Measurements from ENCODE around the gene ZNF594.
"Not testable (repeated sequence)": the region's sequence is repeated elsewhere in the genome, so short reads cannot be mapped to it uniquely, and the experiment has no call there.

The ZNF594 gene

DNA sequence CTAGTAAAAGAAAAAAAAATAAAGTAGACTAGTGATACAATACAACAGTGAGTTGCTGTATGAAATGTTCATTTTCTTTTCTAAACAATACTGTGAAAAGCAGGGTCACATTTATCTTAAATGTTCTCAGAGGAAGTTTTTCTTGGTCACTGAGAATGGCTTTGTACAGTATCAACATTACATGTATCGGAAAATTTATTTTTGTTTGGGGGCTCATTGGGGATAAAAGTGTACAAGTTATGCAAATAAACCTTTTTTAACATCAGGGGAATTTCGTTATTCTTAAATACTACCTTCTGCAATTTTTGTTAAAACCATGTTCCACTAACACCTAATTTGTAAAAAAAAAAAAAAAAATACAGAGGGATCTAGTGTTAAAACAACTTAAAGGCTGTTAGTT, 8.7 kb upstream of the ZNF594 start:
- no peak for DNase-seq

DNA sequence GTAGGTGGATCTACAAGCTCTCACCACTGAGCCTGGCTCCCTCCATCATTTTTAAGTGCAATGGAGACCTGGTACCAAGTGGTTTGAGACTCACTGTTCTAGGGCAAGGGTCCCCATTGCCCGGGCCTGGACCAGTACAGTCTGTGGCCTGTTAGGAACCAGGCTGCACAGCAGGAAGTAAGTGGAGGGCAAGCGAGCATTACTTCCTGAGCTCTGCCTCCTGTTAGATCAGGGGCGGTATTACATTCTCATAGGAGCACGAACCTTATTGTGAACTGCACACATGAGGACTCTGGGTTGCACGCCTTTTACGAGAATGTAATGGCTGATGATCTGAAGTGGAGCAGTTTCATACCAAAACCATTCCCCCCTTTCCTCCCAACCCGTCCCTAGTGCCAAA, 6.8 kb upstream of the ZNF594 start:
- no peak for DNase-seq

DNA sequence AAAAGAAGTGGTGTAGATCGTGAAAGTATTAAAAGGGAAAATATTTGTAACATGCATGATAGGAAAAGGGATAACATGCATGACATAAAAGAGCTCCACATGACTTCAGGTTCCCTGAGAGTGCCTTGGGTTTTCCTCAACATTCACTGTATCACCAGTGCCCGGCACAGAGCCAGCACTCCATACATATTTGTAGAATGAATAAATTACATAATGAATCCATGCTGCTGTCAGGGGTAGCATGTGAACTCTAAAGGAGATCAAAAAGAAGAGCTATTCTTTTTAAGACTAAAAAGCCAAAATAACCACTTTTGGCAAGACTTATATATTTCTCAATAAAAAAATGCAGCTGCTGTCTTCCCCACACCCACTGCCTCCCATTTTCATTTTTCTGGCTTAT, 2.7 kb upstream of the ZNF594 start:
- DNase-seq, result no peak

DNA sequence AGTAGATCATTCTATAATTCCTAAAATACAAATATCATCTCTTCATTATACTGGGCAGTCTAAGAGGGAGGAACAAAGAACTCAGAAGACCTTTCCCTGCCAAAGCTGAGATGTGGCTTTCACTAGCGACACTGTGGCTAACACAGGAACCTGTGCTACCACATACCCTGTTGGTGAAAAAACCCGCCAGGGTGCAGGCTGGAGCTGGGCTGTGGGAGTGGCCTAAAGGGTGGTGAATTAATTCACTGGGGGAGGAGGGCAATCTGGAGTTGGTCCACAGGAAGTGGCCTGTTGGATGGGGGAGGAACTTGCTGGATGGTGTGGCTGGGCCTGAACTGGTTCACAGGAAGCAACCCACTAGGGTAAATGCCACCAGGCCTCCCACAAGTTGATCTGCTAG, 7.4 kb downstream of the ZNF594 start:
- DNase-seq, result no peak

DNA sequence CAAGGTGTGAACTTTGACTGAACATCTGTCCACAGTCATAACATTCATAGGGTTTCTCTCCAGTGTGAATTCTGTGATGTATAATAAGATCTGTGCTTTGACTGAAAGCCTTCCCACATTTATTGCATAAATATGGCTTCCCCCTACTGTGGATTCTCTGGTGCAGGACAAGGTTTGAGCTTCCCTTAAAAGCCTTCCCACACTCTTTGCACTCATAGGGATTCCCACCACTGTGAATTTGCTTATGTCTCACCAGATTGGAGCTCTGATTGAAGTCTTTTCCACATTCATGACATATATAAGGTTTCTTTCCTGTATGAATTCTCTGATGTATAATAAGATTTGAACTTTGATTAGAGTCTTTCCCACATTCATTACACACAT, 8.3 kb downstream of the ZNF594 start:
- DNase-seq, result no peak

DNA sequence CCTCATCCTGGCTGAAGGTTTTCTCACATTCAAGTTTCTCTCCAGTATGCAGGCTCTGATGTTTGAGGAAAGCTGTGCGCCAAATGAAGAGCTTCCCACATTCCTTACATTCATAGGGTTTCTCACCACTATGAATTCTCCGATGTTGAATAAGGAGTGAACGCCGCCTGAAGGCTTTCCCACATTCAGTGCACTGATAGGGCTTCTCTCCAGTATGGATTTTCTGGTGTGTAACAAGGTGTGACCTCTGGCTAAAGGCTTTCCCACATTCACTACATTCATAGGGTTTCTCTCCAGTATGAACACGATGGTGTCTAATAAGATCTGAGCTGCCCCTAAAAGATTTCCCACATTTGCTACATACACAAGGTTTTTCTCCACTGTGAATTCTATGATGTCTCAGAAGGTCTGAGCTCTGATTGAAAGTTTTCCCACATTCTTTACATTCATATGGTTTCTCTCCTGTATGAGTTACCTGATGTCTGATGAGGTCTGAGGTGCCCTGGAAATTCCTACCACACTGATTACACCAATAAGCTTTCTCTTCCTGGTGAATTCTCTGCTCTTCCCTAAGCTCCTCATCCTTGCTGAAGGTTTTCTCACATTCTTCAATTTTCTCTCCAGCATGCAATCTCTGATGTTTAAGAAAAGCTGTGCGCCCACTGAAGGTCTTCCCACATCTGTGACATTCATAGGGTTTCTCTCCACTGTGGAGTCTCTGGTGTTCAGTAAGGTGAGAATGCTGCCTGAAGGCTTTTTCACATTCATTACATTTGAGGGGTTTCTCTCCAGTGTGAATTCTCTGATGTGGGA, 8.9 kb downstream of the ZNF594 start:
- no peak for DNase-seq

DNA sequence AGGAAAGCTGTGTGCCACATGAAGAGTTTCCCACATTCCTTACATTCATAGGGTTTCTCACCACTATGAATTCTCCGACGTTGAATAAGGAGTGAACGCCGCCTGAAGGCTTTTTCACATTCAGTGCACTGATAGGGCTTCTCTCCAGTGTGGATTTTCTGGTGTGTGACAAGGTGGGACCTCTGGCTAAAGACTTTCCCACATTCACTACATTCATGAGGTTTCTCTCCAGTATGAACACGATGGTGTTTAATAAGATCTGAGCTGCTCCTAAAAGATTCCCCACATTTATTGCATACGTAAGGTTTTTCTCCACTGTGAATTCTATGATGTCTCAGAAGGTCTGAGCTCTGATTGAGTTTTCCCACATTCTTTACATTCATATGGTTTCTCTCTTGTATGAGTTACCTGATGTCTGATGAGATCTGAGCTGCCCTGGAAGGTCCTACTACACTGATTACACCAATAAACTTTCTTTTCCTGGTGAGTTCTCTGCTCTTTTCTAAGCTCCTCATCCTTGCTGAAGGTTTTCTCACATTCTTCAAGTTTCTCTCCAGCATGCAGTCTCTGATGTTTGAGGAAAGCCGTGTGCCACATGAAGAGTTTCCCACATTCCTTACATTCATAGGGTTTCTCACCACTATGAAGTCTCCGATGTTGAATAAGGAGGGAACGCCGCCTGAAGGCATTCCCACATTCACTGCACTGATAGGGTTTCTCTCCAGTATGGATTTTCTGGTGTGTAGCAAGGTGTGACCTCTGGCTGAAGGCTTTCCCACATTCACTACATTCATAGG, 10.0 kb downstream of the ZNF594 start:
- DNase-seq, result no peak

DNA sequence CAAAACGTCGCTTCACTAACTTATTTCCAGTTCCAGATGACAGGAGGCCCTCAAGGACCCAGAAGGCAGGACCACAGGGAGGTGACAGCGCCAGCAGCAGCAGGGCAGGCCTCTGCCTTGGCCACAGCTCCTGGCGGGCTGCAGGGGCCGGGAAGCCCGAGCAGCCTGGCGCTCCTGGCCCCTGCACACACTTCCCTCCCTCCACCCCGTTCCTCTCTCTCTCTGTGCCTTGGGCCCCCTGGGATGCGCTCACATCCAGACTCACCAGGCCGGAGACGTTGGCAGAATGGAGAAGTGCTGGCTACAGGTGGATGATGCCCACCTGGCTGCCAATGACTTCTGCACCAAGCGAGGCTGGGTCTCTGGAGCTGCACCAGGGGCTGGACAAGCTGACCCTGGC, 12.7 kb downstream of the ZNF594 start:
- DNase-seq, result no peak

DNA sequence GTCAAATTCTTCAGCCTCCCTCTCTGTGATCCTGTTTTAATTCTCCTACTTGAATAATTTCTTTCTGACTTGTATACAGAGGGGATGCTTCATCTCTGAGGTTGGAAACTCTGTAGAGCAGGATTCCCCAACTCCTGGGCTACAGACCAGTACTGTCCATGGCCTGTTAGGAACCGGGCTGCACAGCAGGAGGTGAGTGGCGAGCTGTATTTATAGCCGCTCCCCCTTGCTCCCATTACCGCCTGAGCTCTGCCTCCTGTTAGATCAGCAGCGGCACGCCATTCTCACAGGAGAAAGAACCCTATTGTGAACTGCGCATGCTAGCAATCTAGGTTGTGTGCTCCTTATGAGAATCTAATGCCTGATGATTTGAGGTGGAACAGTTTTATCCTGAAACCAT, 16.6 kb downstream of the ZNF594 start:
- not testable (repeated sequence) for DNase-seq

DNA sequence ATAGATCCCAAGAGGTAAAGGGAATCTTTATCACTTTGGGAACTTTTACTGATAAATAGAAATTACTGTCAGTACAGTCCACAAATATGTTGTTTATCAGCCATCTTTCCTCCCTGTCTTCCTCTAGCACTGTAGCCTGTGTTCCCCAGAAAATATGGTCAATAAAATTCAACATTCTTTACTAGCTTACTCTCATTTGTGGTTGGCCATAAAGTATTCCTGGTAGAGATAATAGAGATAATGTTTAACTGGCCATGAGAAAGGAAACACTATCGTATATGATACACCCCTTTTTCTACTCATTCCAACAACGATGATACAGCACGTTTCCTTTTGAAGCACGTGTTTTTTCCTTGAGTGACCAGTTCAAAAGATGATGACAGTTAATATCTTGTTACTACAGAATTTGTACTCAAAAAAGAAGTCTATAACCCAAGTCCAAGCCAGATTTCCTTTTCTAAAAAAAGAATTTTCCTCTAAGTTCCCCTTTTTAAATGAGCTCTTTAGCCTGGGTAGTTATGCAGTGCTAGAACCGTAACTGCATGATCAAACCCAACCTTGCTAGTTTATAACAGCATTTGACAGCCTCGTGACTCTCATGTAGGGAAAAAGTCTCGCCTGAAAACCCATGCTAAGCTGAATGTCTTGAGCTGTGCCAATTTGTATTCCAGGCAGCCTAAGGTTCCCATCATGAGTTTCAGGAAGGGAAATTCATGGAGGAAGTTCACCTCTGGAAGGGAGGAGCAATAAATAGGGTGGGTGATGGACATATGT, 25.7 kb downstream of the ZNF594 start:
- not testable (repeated sequence) for DNase-seq

DNA sequence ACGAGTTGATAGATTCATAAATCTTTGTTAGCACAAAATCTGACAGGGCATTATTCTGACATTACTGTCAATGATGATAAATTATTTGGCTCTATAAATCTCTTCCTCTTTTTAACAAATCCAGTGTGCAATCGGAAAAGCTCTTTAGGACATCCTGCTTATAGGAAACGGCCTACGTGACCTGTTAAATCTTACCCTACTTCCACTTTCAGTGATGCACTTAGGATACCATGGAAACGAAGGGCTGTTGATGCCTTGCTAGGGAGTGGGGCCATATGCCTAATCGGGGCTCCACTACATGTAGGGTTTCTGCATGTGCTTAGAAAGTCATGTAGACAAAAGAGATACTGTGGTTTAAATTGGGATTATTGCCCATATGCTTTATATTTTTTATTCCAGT, 27.2 kb downstream of the ZNF594 start:
- no peak for DNase-seq

DNA sequence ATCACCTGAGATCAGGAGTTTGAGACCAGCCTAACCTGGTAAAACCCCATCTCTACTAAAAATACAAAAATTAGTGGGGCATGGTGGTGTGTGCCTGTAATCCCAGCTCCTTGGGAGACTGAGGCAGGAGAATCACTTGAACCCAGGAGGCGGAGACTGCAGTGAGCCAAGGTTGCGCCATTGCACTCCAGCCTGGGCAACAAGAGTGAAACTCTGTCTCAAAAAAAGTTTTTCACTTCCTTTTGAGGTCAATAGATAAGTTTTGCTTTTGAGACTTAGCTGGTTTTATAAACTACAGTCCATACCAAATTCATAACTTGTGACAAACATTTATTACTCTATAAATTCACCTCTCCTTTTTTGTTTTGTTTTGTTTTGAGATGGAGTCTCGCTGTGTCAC, 29.9 kb downstream of the ZNF594 start:
- DNase-seq, result not testable (repeated sequence)

DNA sequence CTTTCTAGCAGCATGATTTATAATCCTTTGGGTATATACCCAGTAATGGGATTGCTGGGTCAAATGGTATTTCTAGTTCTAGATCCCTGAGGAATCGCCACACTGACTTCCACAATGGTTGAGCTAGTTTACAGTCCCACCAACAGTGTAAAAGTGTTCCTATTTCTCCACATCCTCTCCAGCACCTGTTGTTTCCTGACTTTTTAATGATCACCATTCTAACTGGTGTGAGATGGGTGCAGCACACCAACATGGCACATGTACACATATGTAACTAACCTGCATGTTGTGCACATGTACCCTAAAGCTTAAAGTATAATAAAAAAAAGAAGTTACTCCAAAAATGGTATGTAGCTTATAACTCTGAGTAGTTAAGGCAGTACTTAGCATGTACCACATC, 31.0 kb downstream of the ZNF594 start:
- not testable (repeated sequence) for DNase-seq

DNA sequence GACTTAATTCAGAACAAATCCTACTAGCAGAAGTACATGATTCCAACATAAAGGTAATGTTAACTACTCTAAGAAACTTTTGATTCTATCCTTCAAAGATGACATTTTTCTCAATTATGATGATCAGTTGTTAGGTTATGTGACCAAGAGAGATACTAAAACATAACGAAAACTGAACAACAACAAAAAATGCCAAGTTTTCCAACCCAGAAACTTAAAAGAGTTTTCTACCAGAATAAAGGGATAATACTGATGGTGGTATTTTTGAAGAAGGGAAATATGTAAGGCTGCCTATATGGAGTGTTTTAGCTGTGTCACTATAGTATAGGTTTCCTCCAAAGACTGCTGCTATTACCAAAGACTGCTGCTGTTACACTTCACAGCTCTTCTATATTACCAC, 45.5 kb downstream of the ZNF594 start:
- DNase-seq, result not testable (repeated sequence)

DNA sequence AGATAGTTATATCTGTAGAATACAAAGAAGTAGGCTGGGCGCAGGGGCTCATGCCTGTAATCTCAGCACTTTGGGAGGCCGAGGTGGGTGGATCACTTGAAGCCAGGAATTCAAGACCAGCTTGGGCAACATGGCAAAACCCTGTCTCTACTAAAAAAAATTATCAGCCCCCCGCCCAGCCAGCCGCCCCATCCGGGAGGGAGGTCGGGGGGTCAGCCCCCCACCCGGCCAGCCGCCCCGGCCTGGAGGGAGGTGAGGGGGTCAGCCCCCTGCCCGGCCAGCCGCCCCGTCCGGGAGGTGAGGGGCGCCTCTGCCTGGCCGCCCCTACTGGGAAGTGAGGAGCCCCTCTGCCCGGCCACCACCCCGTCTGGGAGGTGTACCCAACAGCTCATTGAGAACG, 48.8 kb downstream of the ZNF594 start:
- not testable (repeated sequence) for DNase-seq

DNA sequence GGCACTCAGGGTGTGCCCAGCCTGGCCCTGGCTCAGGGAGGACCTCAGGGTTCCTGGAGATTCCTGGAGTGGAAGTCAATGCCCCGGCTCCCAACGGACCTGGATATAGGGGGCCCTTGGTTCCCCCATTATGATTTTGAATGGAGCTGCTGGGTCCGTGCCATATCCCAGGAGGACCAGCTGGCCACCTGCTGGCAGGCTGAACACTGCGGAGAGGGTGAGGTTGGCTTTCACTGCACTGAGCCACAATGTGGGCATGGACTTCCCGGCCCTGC, 52.3 kb downstream of the ZNF594 start:
- DNase-seq, result no peak

DNA sequence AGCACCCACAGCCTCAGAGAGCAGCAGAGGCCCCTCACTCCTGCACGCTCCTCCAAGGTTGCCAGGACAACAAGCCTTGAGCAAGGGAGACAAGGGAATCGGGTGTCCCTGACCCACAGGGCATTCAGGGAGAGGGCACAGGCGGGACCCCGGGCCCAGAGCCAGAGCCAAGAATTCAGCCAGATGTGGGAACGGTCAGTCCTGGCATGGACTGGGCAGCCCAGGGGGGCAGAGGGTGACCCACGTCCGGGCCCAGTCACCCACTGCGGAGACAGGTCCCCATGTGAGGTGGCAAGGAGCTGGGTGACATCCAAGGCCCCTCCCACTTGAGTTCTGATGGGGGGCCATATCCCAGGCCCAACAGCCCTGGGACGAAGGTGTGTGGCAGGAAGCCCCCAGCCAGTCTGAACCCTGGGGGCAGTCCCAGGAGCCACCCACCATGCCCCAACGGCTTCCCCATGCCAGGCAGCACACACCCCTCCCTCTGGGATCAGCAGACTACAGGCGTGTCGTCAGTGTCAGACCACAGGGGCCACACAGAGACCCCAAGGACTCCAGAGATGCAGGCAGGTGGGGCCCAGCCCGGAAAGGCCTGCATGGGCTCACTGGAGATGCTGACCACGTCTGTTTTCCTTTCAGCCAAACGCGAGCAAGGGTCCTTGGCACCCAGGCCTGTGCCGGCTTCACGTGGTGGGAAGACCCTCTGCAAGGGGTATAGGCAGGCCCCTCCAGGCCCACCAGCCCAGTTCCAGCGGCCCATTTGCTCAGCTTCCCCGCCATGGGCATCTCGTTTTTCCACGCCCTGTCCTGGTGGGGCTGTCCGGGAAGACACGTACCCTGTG, 52.8 kb downstream of the ZNF594 start:
- DNase-seq, result no peak

DNA sequence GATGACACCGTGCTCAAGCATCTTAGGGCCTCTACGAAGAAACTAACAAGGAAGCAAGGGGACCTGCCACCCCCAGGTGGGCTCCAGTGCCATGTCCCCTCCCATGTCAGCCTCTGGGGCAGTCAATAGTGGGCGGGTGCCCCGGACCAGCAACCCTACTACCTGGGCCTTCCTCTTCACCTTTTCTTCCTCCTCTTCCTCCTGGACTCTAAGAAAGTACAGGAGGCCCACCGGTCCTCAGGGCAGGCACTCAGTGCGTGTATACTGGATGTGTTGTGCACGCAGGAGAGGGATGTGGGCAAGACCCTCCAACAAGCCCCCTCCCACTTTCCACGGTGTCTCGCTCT, 53.5 kb downstream of the ZNF594 start:
- DNase-seq, result not testable (repeated sequence)

DNA sequence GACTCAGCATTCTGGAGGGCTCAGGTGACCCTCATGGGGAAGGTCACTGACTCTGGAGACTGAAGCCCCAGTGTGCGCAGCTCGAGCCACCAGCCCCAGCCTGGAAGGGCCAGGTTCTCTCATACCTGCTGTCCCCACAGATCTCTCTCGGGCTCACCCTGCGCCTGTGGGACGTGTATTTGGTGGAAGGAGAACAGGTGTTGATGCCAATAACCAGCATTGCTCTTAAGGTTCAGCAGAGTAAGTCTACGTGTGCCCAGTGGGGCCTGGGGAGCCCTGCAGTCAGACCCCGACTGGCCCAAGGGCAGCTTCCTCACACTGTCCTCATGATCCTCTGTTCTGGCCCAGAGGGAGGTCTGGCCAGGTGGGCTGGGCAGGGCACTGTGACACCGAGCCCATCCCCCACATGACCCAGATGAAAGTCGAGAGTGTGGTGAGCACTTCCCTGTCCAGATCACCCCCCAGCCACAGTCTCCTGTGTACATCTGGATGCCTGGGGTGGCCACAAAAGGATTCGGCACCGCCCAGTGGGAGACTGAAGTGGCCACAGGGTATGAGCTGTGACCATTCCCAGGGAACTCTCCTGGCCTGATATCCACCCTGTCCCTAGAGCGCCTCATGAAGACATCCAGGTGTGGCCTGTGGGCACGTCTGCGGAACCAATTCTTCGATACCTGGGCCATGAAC, 54.0 kb downstream of the ZNF594 start:
- DNase-seq, result not testable (repeated sequence)

DNA sequence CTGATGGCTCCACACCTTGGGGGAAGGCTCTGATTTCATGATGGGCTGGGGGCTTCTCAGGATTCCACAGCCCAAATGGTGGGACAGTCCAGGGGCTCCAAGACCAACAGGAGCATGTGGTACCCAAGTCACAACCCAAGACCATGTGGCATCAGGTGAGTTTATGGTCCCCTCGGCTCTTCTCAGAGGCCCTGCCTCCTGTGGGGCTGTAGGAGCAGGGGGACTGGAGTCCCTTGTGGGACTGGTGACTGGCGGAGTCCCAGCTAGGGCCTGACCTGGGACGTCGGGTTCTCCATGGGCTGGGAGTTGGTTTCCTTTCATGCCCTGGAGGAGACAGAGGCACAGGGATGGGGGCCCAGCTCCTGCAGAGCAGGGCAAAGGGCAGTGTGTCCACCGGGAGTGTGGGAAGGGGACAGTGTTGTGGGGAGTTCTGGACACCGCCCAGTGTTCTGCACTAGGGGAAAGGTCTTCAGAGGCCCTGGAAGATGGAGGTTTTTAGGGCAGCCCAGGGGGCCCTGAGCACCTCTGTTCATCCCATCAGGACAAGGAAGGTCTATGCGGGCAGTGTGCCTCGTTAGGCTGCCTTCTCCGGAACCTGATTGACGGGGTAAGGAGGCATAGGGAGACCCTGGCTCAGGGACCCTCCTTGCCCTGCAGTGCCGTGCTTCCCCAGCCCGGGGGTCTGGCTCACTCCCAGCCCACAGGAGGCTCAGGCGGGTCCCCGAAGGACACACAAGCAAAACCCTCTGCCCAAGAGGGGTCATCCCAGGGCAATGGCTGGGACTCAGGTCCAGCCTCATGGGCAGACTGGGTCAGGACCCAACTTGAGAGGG, 54.9 kb downstream of the ZNF594 start:
- DNase-seq, result not testable (repeated sequence)
